Mesendoderm (in vitro differentiated cells): Measurements from ENCODE around the gene NXF2.
A peak's percentile ranks its signal among the peaks of the same experiment; 100 is the strongest.
"Not testable (repeated sequence)": the region's sequence is repeated elsewhere in the genome, so short reads cannot be mapped to it uniquely, and the experiment has no call there.

Experiments
- DNase-seq: peaks from one replicate; pipeline ENCODE4 v3.0.0; 2013
- H2AK5ac ChIP-seq: 2 replicates; pipeline ENCODE4 v1.6.1; 2013; ENCODE audit warnings: low read length, inconsistent platforms
- H2BK120ac ChIP-seq: 2 replicates; pipeline ENCODE4 v1.6.1; 2013; ENCODE audit warnings: low read depth, mild to moderate bottlenecking, low read length, moderate library complexity, mixed read lengths
- H2BK15ac ChIP-seq: replicated peaks from 2 replicates; pipeline ENCODE4 v1.6.1; 2013; ENCODE audit warnings: low read depth, mild to moderate bottlenecking, moderate library complexity
- H2BK5ac ChIP-seq: 2 replicates; pipeline ENCODE4 v1.6.1; 2013; ENCODE audit warnings: low read length, inconsistent platforms
- H3K18ac ChIP-seq: 2 replicates; pipeline ENCODE4 v1.6.1; 2013; ENCODE audit warnings: mild to moderate bottlenecking, low read length, mixed read lengths
- H3K23ac ChIP-seq: one replicate; pipeline ENCODE4 v1.6.1; 2013; ENCODE audit warnings: low read length
- H3K27ac ChIP-seq: 2 replicates; pipeline ENCODE4 v1.5.1; 2013; ENCODE audit warnings: low read depth, mild to moderate bottlenecking, inconsistent platforms, low read length, moderate library complexity
- H3K27me3 ChIP-seq: 2 replicates; pipeline ENCODE4 v1.6.1; 2013; ENCODE audit warnings: low read length, control low read depth, mild to moderate bottlenecking, inconsistent platforms; ENCODE audit not compliant: insufficient read depth, poor library complexity
- H3K36me3 ChIP-seq: 2 replicates; pipeline ENCODE4 v1.6.1; 2013; ENCODE audit warnings: low read length, inconsistent platforms; ENCODE audit not compliant: control insufficient read depth, insufficient read depth
- H3K4ac ChIP-seq: one replicate; pipeline ENCODE4 v1.6.1; 2013; ENCODE audit warnings: low read depth, mild to moderate bottlenecking, low read length, moderate library complexity
- H3K4me1 ChIP-seq: 2 replicates; pipeline ENCODE4 v1.6.1; 2013; ENCODE audit warnings: low read depth, low read length, inconsistent platforms; ENCODE audit not compliant: control insufficient read depth
- H3K4me2 ChIP-seq: 2 replicates; pipeline ENCODE4 v1.6.1; 2013; ENCODE audit warnings: low read length
- H3K4me3 ChIP-seq: 2 replicates; pipeline ENCODE4 v1.5.1; 2013; ENCODE audit warnings: mild to moderate bottlenecking, low read length
- H3K56ac ChIP-seq: one replicate; pipeline ENCODE4 v1.6.1; 2013; ENCODE audit warnings: low read length
- H3K79me1 ChIP-seq: 2 replicates; pipeline ENCODE4 v1.6.1; 2013; ENCODE audit warnings: low read length, inconsistent platforms
- H3K79me2 ChIP-seq: 2 replicates; pipeline ENCODE4 v1.6.1; 2013; ENCODE audit warnings: mild to moderate bottlenecking, low read length; ENCODE audit not compliant: control insufficient read depth, insufficient read depth
- H3K9ac ChIP-seq: 2 replicates; pipeline ENCODE4 v1.6.1; 2013; ENCODE audit warnings: low read length, inconsistent platforms
- H4K5ac ChIP-seq: one replicate; pipeline ENCODE4 v1.6.1; 2013; ENCODE audit warnings: low read length
- H4K8ac ChIP-seq: one replicate; pipeline ENCODE4 v1.6.1; 2013; ENCODE audit warnings: low read depth, mild to moderate bottlenecking, control low read depth, low read length, moderate library complexity
- WGBS: extraction: QIAGEN DNeasy Blood & Tissue Kit; methylation state at CpG from one replicate; pipeline ENCODE4 v1.1.7; 2013; ENCODE audit warnings: low lambda C conversion rate, missing lambda C conversion rate; ENCODE audit not compliant: insufficient coverage; ENCODE audit errors: extremely low coverage; 5-methylcytosine and 5-hydroxymethylcytosine counted together

NXF2 gene

DNA sequence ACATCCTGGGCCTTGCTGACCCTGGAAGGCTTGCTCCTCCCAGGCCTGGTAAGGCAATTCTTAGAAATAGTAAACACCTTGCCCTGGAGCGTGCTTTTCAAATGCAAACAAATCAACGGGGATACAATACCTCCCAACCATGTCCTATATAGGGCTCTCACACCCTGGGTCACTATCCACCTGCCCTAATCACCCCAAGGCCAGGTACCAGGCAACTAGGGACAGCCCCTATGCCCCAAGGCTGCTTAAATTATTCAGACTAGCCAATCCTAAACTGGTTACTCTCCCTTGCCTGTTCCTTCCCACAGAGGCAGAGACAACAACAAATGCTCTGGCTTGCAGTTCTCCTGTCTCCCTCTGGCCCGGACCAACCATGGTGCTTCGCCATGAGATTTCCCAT is 25.3 kb downstream of the NXF2 start:
- DNase-seq, H4K8ac ChIP-seq: not testable (repeated sequence)

DNA sequence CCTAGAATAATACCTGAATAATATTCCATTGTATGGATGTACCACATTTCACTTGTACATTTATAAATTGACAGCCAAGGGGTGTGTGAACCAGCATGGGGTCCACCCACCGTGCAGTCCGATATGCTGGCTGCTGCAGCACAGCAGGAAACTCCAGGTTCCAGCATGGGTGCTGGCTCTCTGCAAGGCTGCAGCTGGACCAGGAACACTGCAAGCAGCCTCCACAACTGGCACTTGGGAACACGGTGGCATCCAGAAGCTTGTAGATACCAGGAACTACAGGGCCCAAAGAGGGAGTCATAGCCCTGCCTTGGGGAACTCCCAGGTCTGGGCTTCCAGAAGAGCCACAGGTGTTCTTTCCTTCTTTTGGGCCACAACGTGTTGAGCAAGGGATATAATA is 91.2 kb downstream of the NXF2 start:
- Histone ChIP-seq H3K79me1 (no peaks in the 10 kb centered on the region), H2BK5ac (no peak overlapping the region), H3K4me1 (no peaks in the 10 kb centered on the region), H3K9ac (no peak overlapping the region), H3K23ac (no peak overlapping the region), H3K4me2 (no peak overlapping the region), H2BK15ac (no peak overlapping the region), H4K8ac (no peak overlapping the region), H4K5ac (no peak overlapping the region), H3K4ac (no peak overlapping the region), H3K27ac (no peak overlapping the region), H3K79me2 (no peaks in the 10 kb centered on the region), H3K27me3 (no peaks in the 10 kb centered on the region), H2AK5ac (no peak overlapping the region), H3K4me3 (no peak overlapping the region), H3K36me3 (no peaks in the 10 kb centered on the region), H3K18ac (no peak overlapping the region), H3K56ac (no peak overlapping the region), H2BK120ac (no peak overlapping the region)
- no CpG with 5 or more reads among the region's 4 CpGs for WGBS
- no peak for DNase-seq

More for the DNA sequence above, 25.3 kb downstream of the NXF2 start:
- H2BK5ac ChIP-seq, H2BK15ac ChIP-seq, H3K4me2 ChIP-seq, H2AK5ac ChIP-seq, H3K79me2 ChIP-seq, H3K27ac ChIP-seq, H3K4me1 ChIP-seq, H3K4ac ChIP-seq, H2BK120ac ChIP-seq, H3K27me3 ChIP-seq, H3K79me1 ChIP-seq, H4K5ac ChIP-seq, H3K4me3 ChIP-seq, H3K36me3 ChIP-seq, H3K18ac ChIP-seq, H3K56ac ChIP-seq, H3K23ac ChIP-seq, H3K9ac ChIP-seq: not testable (repeated sequence)
- no CpG with 5 or more reads among the region's 4 CpGs for WGBS

DNA sequence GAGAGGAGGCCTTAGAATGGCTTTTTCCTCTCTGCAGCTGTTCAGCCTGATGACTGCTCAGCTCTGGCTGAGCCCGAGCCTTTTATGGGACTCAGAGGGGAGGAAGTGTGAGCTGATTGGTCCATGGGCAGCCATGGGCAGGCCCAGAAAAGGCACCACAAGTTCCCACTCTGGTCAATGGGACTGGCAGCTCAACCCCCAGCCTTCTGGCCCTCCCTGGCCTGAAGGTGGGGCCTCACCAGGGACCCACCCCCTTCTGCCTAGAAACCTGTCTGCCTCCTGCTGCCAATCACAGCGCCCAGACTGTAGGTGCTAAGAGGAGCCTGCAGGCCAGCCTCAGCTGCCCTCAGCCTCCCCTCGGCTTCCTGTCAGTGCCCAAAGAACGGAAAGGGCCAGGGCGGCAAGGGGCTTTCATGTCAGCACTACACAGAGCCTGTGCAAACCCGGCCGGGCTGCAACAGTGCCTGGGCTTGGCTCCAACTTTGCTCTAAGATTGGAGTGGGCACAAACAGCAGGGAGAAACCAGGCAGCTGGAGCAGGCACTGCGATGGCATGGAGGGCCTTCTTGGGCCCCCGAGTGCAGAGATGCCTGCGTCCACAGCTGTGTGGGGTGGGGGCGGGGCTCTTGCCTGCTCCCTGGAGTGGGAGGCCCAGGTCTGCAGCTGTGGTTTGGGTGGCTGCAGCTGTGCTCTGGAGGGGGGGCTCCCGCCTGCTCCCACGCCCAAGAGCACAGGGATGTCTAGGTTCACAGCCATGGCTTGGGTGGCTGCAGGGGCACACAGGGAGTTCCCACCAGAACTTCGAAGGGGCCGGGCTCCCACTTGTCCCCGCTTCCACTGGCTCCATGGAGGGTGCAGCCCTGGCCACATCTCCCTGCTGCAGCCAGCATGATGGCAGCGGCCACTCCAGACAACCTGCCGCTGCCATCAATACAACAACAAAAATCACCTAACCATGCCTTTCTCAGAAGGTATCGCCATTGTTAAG is 92.6 kb downstream of the NXF2 start:
- no peak overlapping the region for H3K23ac ChIP-seq
- no peak overlapping the region for H3K4me2 ChIP-seq
- no peaks in the 10 kb centered on the region for H3K27me3 ChIP-seq
- no peaks in the 10 kb centered on the region for H3K36me3 ChIP-seq
- no peak overlapping the region for H3K18ac ChIP-seq
- H2BK5ac ChIP-seq, result no peak overlapping the region
- no peak overlapping the region for H4K8ac ChIP-seq
- H3K4ac ChIP-seq, result no peak overlapping the region
- no peak overlapping the region for H3K56ac ChIP-seq
- no peak overlapping the region for H2BK120ac ChIP-seq
- no peak overlapping the region for H3K9ac ChIP-seq
- H2BK15ac ChIP-seq, result no peak overlapping the region
- no peak overlapping the region for H2AK5ac ChIP-seq
- no peak overlapping the region for H3K27ac ChIP-seq
- no peak for DNase-seq
- H3K79me2 ChIP-seq, result no peaks in the 10 kb centered on the region
- WGBS, result no CpG with 5 or more reads among the region's 19 CpGs
- H3K4me1 ChIP-seq, result no peaks in the 10 kb centered on the region
- H3K4me3 ChIP-seq, result no peak overlapping the region
- H3K79me1 ChIP-seq, result no peaks in the 10 kb centered on the region
- no peak overlapping the region for H4K5ac ChIP-seq

DNA sequence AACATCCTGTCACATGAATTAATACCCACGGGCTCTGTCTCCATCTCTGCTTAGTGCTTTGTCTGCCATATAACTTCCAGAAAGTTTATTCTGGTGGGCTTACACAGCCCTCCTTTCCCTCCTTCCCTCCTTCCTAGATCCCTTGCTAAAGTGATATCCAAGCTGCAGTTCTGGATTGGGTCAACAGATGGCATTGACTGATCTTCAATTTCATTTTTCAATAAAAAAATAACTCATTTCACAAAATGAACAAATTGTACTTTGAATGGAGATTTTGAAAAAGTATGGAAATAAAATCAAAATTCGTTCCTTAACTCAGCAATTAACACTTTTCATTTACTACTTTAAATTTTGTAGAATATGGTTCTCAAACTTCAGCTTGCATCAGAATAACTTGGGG is 94.9 kb downstream of the NXF2 start:
- Histone ChIP-seq H3K79me1 (no peaks in the 10 kb centered on the region), H2BK15ac (no peak overlapping the region), H2BK5ac (no peak overlapping the region), H3K18ac (no peak overlapping the region), H2AK5ac (no peak overlapping the region), H3K27ac (no peak overlapping the region), H3K4me3 (no peak overlapping the region), H3K79me2 (no peaks in the 10 kb centered on the region), H3K4ac (no peak overlapping the region), H3K9ac (no peak overlapping the region), H2BK120ac (no peak overlapping the region), H3K27me3 (no peaks in the 10 kb centered on the region), H3K4me1 (no peaks in the 10 kb centered on the region), H3K4me2 (no peak overlapping the region), H3K56ac (no peak overlapping the region), H3K23ac (no peak overlapping the region), H4K8ac (no peak overlapping the region), H3K36me3 (no peaks in the 10 kb centered on the region), H4K5ac (no peak overlapping the region)
- DNase-seq, result no peak
- WGBS, result no CpG with 5 or more reads among the region's 2 CpGs

DNA sequence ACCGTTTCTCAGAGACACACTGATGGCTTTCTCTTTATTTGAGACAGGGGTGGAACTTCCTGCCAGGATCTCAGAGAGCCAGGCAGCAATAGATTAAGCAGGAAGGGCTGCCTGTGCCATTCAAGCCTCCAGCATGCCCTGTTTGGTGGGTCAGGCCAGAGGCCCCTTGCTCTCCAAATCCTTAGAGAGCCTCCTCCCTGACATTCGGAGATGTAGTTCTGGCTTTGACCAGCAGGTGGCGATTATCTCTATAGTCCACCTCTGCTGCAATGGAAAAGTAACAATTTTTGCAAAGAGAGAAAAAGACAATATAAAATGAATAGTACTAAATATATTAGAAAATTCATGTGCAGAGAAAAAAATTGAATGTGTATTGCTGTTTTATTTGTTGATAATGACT is 98.9 kb downstream of the NXF2 start:
- H4K8ac ChIP-seq, result no peak overlapping the region
- peak; percentile 48 for DNase-seq

More for the DNA sequence above, 98.9 kb downstream of the NXF2 start:
- Histone ChIP-seq H2BK15ac (no peak overlapping the region), H3K27me3 (no peaks in the 10 kb centered on the region), H3K56ac (no peak overlapping the region), H2BK5ac (no peak overlapping the region), H3K23ac (no peak overlapping the region), H4K5ac (no peak overlapping the region), H3K9ac (no peak overlapping the region), H3K18ac (no peak overlapping the region), H2AK5ac (no peak overlapping the region), H3K4me2 (no peak overlapping the region), H3K27ac (no peak overlapping the region), H3K79me1 (no peaks in the 10 kb centered on the region), H3K4ac (no peak overlapping the region), H3K4me1 (no peaks in the 10 kb centered on the region), H2BK120ac (no peak overlapping the region), H3K4me3 (no peak overlapping the region), H3K79me2 (no peaks in the 10 kb centered on the region), H3K36me3 (no peaks in the 10 kb centered on the region)
- WGBS, result no CpG with 5 or more reads among the region's 3 CpGs
